GM19240 (cell line): ENCODE results near the gene DRC3.
A peak's percentile ranks its signal among the peaks of the same experiment; 100 is the strongest.

Experiments used
- DNase-seq: peaks from one replicate; pipeline ENCODE4 v3.0.0; 2011; ENCODE audit warnings: low spot score; ENCODE audit not compliant: insufficient read length

The DRC3 gene

DNA sequence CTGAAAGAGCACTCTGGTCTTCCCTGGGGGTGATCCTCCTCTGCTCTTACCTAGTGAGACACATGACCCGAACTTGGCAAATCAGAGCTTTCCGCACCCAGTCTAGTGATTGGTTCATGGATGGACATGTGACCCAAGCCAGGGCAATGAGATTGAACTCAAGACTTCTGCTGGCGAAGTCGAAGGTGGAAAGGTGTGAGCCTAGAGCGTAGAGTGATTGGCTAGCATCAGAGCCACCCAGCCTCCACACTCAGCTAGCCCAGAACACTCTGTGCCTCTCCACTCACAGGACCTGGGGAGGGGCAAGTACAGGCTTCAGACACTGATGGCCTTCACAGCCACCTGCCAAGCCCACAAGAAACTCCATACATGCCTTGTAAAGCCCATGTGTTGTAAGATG lies 48.7 kb downstream of the DRC3 start:
- no peak for DNase-seq

GRCh38 chr17:18025241-18025944 lies 52.7 kb downstream of the DRC3 start:
- peak; percentile 58 for DNase-seq

GRCh38 chr17:18025945-18026776 lies 53.5 kb downstream of the DRC3 start:
- DNase-seq = no peak

DNA sequence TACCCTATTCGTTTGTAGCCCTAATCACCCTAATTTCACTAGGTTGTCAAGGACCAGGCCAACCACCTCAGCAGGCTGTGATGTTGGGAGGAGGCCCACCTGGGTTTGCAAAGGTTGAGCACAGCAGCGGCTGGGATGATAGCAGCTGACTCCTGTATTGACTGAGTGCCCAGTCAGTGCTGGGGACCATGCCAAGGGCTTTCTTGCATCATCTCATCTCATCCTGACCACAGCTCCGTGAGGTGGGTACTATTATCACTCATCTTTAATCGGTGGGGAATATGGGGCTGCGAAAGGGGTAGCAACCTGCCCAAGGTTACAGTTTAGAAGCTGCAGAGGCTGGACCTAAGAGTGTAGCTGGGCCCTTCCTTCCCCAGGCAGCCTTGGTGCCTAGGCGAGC lies 54.6 kb downstream of the DRC3 start:
- DNase-seq = no peak

- no peak for DNase-seq
These were observed 55.7 kb downstream of the DRC3 start for GRCh38 chr17:18028114-18028951.

DNA sequence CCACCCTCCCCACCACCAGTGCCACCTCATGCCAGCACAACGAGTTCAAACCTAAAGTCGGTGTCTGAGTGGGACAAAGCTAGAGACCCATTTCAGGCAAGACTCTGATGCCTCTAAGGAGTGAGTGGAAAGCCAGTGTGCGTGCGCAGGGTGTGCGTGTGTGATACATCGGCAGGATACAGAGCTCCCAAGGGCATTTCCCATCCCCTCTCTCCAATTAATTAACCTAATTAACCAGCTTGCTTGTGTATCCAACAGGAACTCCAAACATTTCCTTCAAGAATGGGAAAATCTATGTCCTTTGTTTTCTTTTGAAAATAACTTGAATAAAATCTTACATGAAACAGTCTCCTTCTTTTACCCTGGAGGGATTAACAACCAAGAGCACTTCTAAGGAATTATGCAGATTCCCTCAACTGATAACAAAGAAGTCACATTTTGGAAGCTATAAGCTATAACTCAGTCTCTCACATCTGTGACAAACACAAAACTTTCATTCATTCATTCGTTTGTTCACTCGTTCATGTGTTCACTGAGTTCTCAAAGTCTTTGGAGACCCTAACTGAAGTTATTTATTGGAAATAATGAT lies 56.4 kb downstream of the DRC3 start:
- DNase-seq = no peak

- no peak for DNase-seq
These were observed 59.3 kb downstream of the DRC3 start for GRCh38 chr17:18031955-18032354.

DNA sequence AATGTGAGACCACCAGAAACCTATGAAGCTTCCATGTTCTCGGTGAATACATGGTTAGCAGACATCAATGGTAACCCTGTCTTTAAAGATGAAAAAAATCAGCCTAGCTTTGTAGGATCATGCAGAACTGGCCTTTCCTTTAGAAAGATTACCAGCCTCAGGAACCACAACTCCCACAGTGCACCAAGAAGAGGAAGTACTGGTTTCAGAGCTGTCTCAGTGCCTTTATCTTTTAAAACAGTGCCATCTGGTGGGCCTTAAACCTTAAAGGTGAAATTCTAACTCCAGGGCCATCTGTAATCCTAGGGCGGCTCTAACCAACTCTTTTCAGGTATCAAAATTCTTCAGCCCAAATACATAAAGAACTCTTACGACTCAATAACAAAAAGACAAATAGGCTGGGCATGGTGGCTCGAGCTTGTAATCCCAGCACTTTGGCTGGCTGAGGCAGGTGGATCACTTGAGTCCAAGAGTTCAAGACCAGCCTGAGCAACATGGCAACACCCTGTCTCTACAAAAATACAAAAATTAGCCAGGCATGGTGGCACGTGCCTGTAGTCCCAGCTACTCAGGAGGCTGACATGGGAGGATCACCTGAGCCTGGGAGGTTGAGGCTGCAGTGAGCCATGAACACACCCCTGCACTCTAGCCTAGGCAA lies 60.9 kb downstream of the DRC3 start:
- peak; percentile 46 for DNase-seq

DNA sequence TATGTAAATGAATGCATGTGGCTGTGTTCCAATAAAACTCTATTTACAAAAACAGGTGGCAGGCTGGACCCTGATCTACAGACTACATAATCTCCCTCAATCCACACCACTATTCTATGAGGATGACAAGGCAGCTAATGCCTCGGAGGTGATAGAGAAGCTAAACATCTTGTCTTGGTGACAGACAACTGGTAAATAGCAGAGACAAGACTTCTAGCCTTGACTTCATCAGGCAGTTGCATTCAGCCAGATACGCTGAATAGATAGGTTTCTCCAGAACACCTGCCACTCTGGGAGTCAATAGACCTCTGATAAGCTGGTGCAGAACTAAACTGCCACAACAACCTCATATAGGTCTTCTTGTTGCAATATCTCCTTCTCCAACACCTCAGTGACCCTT lies 63.0 kb downstream of the DRC3 start:
- no peak for DNase-seq

DNA sequence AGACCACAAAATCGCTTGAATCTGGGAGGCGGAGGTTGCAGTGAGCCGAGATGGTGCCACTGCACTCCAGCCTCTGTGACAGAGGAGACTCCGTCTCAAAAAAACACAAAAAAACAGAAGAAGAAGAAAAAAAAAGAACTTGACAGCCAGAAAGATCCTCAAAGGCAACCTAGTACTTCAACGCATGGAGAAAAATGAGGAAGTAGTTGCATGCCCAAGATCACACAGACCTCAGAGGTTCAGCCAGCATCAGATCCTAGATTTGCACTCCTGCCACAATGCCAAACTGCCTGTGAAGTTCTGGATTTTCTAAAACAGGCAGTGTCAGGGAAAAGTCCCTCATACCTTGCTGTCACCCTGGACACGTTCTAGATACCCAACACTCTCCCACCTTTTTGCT lies 64.8 kb downstream of the DRC3 start:
- DNase-seq = no peak

DNA sequence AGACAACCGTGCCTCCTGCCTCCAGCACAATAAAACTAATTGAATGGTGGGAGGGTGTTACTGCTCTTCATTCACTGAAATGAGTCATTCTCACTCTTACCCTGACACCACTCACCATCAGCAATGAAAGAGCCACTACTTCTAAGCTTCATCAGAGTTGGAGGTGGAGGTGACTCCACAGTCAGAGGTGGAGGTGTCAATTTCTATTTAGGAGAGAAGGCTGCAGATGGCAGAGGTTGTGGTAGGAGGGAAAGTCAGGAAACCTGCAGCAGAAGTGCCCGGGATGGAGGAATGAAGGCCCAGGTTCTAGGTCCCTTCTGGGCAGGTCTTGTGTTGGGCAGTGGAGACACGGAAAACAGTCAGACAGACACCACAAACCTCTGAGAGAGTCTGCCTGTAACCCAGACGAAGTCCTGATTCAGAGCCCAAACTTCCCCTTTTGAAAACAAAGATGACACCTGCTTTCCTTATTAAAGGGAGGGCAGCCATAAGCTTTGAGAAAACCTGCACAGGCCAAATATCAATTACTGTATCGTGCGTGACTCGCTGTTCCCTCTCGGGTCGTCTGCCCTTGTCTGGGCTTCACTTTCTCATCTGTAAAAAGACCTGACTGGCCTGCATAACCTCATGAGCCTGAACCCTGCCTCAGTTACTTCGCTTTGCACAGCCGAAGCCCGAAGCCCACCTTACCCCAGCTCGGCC lies 65.6 kb downstream of the DRC3 start:
- DNase-seq = no peak

- DNase-seq = peak; percentile 87
These were observed 66.3 kb downstream of the DRC3 start, which contains the start of the genes ATPAF2 and GID4 for GRCh38 chr17:18038861-18039534. Gene ATPAF2, minus strand, starts transcription at chr17:18039168. Its CDS starts 155 bp downstream, at chr17:18039013. Gene GID4, plus strand, starts transcription at chr17:18039408. Its CDS starts 57 bp downstream, at chr17:18039465.

- DNase-seq = no peak
These were observed 67.0 kb downstream of the DRC3 start for GRCh38 chr17:18039535-18040260.

DNA sequence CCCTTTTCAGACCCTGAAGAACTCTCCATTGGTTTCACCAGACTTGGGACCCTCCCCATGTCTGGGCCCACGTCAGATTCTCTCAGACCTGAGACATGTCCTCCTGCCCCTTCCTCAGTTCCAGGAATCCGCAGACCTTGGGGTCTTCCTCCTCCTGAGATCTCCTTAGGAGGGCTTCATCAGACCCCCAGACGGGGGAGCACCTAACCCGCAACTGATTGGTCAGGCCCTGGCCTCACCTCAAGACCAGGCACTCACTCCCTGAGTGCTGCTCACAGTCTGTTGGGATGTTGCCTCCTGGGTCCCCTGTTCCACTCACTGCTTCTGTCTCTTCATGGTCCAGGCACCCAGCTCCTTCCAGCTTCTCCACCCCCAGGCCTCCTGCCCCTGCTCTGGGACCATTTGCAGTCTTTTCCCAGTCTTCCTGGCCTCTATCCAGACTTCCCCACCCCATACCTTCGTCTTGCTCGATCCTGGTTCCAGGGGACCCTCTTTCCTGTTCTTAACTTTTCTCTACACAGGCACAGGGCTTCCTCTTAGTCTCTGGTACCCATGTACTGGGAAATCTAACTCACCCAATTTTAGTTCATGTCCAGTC lies 67.7 kb downstream of the DRC3 start:
- no peak for DNase-seq

- DNase-seq = no peak
These were observed 69.1 kb downstream of the DRC3 start for GRCh38 chr17:18041776-18042175.

GRCh38 chr17:18042983-18043382 lies 70.3 kb downstream of the DRC3 start:
- no peak for DNase-seq

- DNase-seq = no peak
These were observed 70.8 kb downstream of the DRC3 start for GRCh38 chr17:18043491-18043890.

- no peak for DNase-seq
These were observed 71.9 kb downstream of the DRC3 start for GRCh38 chr17:18044609-18045008.
